Nucleus accumbens (tissue), 56 donors: ENCODE measurements around the gene DDX3Y.
A peak's percentile ranks its signal among the peaks of the same experiment; 100 is the strongest.

Experiments
- DNase-seq, 56 donors: peaks; one replicate each; lab custom pipeline; 2025; lab: John Stamatoyannopoulos, UW

The DDX3Y gene

GRCh38 chrY:12904618-12905516 lies at the start of gene DDX3Y:
DDX3Y (plus strand) TSS chrY:12904868; CDS start chrY:12904937, 69 bp downstream.
- DNase-seq = peak in 31 of 56 donors; percentile 32 to 94 (median 75)

GRCh38 chrY:12855791-12856275 lies 48.8 kb upstream of the DDX3Y start:
- DNase-seq = no peak

- DNase-seq = no peak
Observed at GRCh38 chrY:12867960-12868359, 36.7 kb upstream of the DDX3Y start.

- DNase-seq = no peak
Observed at GRCh38 chrY:12896973-12897372, 7.7 kb upstream of the DDX3Y start.

- no peak for DNase-seq
Observed at GRCh38 chrY:12898604-12899003, 6.1 kb upstream of the DDX3Y start.

GRCh38 chrY:12905517-12905872 lies 827 bp downstream of the DDX3Y start:
- peak in 30 of 56 donors; percentile 0 to 80 (median 46) for DNase-seq

- peak in 2 of 56 donors; percentile 0 to 2 for DNase-seq
Observed at GRCh38 chrY:12905895-12906294, 1.2 kb downstream of the DDX3Y start.

DNA sequence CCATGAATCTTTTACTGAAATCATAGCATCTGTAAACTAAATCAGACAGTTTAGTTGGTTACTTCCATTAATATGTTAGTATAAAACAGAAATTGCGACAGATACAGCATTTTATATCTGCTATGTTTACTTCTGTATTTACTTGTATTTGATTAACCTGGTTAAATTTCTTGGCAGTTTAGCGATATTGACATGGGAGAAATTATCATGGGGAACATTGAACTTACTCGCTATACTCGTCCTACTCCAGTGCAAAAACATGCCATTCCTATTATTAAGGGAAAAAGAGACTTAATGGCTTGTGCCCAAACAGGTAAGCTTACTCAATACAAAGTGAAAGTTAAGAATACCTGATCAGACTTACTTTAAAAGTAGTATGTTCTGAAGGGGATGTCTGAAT lies 8.9 kb downstream of the DDX3Y start:
- DNase-seq = no peak

GRCh38 chrY:12928043-12928442 lies 23.4 kb downstream of the DDX3Y start:
- DNase-seq = no peak

- no peak for DNase-seq
Observed at GRCh38 chrY:12941725-12942687, 37.3 kb downstream of the DDX3Y start.
